Measurements from ENCODE around the gene CAMK2G.

- TF ChIP-seq CTCF (IDR thresholded peaks at IDR 0.05) (no peak), EZH2 (IDR thresholded peaks at IDR 0.05) (no peak)
These were observed 23.4 kb downstream of the CAMK2G start for GRCh38 chr10:73850863-73851461.

Data from neural progenitor cell (in vitro differentiated cells).